Testis (tissue), 2 donors: ENCODE measurements around the gene TOM1L2.

Source experiments
- POLR2A ChIP-seq: fragments of 450-650 bp; IDR thresholded peaks from one replicate; pipeline ENCODE4 v1.6.1; 2017; ENCODE audit warnings: antibody characterized with exemption, mild to moderate bottlenecking, moderate library complexity
- TF ChIP-seq, protein P1 (sequence below), 3 experiments: fragments of 450-650 bp in 2 of 3; fragments of 200-600 bp in 1 of 3; sonication (generic) in 1 of 3; IDR thresholded peaks; one replicate each; pipeline ENCODE4 v1.5.1; 2016 to 2019; ENCODE audit warnings: antibody characterized with exemption in 3 of 3, mild to moderate bottlenecking in 2 of 3, moderate library complexity in 1 of 3

- TF ChIP-seq, protein P1, sequence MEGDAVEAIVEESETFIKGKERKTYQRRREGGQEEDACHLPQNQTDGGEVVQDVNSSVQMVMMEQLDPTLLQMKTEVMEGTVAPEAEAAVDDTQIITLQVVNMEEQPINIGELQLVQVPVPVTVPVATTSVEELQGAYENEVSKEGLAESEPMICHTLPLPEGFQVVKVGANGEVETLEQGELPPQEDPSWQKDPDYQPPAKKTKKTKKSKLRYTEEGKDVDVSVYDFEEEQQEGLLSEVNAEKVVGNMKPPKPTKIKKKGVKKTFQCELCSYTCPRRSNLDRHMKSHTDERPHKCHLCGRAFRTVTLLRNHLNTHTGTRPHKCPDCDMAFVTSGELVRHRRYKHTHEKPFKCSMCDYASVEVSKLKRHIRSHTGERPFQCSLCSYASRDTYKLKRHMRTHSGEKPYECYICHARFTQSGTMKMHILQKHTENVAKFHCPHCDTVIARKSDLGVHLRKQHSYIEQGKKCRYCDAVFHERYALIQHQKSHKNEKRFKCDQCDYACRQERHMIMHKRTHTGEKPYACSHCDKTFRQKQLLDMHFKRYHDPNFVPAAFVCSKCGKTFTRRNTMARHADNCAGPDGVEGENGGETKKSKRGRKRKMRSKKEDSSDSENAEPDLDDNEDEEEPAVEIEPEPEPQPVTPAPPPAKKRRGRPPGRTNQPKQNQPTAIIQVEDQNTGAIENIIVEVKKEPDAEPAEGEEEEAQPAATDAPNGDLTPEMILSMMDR (IDR thresholded peaks at IDR 0.05): no peak
- no peak for TF ChIP-seq POLR2A
Measured at GRCh38 chr17:17837966-17838962, 133.9 kb downstream of the TOM1L2 start.
